CD4-positive, alpha-beta T cell treated with Interleukin-15 for 1 hour (primary cell): ENCODE data around the gene MYH16.
"Not testable (repeated sequence)": the region's sequence is repeated elsewhere in the genome, so short reads cannot be mapped to it uniquely, and the experiment has no call there.

Experiments used
- DNase-seq: peaks from one replicate; pipeline ENCODE4 v3.0.0-alpha.2; 2020

MYH16 gene

DNA sequence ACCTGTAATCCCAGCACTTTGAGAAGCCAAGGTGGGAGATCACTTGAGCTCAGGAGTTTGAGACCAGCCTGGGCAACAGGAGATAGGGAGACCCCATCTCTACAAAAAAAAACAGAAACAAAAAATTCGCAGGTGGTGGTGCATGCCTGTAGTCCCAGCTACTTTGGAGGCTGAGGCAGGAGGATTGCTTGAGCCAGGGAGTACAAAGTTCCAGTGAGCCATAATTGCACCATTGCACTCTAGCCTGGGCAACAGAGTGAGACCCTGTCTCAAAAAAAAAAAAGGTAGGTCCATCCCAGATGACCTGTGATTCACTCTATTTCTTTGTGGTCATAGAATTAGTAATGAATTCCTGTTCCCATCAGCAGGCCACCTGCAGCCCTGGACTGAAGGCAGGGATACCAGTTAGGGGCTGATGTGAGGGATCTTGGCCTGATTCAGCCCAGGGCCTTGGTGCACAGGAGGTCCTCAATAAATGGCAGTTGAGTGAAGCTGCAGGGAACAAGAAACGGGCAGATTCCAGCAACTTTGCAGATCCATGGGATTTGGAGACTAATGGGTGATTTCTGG, at the start of gene MYH16:
TSS of gene MYH16 (plus strand) at position 364 of the 570 bp plus-strand sequence.
- no peak for DNase-seq

DNA sequence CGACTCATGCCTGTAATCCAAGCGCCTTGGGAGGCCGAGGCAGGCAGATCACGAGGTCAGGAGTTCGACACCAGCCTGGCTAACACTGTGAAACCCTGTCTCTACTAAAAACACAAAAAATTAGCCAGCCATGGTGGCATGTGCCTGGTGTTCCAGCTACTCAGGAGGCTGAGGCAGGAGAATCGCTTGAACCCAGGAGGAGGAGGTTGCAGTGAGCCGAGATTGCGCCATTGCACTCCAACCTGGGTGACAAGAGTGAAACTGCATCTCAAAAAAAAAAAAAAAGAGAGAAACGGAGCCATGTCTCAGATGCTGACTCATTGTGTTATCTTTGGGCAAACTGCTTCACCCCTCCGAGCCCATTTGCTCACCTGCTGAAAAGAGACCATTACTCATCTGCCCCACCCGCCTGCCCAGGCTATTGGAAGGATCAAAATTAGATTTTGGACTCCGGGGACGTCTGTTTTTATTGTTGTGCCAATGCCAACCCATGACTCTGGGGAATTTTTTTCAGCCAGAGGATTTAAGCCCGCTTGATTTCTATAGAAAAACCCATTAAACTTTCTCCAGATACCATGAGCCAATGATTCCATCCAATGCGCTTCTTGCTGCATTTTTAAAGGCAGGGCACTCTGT, 48.3 kb upstream of the MYH16 start:
- DNase-seq: not testable (repeated sequence)

DNA sequence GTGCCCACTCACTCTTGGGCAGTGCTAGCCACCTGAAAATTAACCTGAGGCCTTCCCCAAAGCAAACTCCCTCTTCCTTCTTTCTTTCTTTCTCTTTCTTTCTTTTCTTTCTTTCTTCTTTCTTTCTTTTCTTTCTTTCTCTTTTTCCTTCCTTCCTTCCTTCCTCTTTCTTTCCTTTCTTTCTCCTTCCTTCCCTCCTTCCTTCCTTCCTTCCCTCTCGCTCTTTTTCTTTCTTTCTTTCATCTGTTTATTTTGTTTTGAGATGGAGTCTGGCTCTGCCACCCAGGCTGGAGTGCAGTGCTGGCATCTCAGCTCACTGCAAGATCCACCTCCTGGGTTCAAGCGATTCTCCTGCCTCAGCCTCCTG, 47.8 kb upstream of the MYH16 start:
- no peak for DNase-seq

DNA sequence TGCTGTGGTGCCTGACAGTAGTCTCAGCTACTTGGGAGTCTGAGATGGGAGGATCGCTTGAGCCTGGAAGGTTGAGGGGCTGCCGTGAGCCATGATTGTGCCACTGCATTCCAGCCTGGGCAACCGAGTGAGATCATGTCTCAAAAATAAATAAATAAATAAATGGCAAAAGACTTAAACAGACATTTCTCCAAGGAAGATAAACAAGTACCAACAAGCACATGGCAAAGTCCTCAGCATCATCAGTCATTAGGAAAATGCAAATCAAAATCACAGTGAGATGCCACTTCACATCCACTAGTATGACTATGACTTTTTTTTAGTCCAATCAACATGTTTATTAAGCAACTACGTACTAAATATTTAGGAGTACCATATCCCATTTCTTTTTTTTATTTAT, 43.4 kb upstream of the MYH16 start:
- DNase-seq: no peak

DNA sequence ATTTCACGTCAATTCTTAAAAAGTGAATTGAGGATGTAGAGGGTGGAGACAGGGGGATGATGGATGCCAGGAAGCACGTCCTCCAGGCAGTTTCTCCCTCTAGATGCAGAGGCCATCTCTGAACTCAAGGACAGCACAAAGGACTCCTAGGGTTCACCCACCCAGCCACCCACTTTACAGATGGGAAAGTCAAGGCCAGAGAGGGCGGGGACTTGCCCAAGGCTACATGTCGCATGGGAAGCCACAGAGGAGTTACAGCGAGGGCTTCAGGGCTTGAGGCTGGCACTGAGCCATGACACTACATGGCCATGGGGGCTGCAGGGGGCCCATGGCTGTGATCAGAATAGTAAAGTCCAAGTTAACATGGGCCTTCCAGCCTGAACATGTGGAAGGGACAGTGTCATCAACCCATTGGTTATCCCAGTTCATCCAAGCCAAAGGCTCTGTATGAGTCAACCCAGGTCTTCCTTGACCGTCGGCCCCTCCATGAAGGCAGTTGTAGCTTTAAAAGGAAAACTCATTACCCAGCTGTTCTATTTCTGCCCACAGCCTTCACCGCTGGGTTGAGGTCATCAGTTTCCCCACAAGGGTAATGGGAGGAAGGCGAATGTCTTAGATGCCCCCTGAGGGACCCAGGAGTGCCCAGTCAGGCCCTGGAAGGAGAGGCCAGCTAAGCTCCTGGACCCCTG, 40.4 kb upstream of the MYH16 start:
- DNase-seq: no peak

DNA sequence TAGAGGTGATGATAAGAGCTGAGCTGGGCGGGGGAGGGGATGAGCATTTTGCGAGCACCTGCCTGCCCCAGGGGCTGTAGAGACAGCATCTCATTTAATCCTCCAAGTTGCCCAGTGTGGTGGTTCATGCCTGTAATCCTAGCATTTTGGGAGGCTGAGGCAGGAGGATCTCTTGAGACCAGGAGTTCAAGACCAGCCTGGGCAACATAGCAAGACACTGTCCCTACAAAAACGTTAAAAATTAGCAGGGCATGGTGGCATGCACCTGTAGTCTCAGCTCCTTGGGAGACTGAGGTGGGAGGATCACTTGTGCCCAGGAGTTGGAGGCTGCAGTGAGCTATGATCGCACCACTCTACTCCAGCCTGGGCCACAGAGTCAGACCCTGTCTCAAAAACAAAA, 39.7 kb upstream of the MYH16 start:
- not testable (repeated sequence) for DNase-seq

DNA sequence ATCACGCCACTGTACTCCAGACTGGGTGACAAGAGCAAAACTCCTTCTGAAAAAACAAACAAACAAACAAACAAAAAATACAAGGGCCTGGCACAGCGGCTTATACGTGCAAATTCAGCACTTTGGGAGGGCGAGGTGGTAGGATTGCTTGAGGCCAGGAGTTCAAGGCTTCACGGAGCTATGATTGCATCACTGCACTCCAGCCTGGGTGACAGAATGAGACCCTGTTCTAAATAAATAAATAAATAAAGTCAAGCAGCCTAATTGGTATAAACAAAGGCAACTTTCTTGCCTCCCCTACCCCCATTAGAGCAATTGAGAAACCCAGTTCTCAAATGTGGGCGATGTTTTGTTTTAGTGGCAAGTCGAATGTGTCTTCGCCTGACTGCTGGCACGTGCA, 38.5 kb upstream of the MYH16 start:
- no peak for DNase-seq

DNA sequence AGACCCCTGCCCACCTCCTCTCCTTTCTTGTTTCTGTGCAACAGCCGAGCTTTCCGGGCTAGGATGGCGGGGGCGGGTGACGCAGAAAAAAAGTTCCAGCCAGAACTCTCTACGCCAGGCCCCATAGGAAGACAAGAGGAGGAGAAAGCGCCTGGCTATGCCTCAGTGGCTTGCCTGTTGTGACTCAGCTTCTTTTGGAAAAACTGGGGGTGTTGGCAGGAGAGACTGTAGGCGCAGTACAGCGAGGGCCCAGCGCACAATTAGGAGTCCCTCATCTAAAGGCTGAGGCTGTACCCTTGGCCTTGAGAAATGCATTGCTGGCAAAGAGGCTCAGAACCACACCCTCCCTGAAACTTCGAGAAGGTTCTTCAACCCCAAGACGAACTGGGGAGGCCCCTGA, 36.7 kb upstream of the MYH16 start:
- no peak for DNase-seq

DNA sequence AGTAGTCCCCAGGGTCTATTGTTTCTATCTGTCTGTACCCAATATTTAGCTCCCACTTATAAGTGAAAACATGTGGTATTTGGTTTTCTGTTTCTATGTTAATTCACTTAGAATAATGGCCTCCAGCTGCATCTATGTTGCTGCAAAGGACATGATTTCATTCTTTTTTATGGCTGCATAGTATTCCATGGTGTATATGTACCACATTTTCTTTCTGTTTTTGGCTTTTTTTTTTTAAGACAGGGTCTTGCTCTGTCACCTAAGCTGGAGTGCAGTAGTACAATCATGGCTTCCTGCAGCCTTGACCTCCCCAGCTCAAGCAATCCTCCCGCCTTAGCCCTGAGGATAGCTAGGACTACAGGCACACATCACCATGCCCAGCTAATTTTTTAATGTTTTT, 34.8 kb upstream of the MYH16 start:
- DNase-seq: not testable (repeated sequence)

DNA sequence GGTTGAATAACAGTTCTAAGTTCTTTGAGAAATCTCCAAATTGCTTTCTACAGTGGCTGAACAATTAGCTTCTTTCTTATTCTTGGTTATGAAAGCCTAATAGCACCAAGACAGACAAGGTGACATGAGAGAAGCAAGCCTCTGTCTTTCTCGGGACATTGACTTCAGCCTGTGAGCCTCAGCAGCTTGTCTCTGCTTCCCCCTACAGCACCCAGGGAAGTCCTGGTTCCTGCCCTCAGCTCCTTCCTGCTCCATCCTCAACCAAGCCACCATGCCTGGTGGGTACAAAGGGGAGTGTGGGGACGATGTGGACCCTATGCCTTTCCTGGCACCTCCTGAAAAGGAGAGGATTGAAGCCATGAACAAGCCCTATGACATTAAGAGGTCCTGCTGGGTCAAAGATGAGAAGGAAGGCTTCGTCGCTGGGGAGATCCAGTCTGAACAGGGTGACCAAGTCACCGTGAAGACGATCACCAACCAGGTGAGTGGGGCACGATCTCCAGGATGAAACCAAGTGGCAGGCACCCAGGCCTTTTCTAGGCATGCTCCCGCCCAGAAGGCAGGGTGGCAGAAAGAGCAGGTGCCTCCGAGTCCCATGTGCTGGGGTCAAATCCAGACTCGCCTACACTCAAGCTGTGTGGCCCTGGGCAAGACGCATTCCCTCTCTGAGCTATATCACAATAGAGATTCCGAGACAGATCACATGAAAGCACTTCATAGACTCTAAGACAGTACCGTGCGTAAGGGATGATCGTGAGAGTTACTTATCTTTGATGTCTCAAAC, 33.9 kb upstream of the MYH16 start:
- DNase-seq: no peak

DNA sequence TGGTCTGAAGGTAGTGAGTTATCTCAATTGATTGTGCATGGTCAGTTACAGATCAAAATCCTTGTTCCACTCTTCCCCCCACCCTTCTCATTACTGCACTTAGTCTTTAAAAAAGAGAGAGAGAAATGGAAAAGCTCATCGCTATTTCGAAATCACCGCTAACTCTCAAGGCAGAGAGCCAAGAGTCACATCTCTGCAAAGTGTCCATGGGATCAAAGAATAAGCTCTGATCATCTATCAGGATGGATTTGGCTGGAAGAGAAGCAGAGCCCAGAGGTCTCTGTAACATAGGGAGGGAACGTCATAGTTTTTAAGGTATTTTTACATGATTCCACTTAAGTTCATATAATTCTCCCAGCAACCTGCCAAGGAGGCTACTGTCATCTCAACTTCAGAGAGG, 30.0 kb upstream of the MYH16 start:
- DNase-seq: no peak

DNA sequence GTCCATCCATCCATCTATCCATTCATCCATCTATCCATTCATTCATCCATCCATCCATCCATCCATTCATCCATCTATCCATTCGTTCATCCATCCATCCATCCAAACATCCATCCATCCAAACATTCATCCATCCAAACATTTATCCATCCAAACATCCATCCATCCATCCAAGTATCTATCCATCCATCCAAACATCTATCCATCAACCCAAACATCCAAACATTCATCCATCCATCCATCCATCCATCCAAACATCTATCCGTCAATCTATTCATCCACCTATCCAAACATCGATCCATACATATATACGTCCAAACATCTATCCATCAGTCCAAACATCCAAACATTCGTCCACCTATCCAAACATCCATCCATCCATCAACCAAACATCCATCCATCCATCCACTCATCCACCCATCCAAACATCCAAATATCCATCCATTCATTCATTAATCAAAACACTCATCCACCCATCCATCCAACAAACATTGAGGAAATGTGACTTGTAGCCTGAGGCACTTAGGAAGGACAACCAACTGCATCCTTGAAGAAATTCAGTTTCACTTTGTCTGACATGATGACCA, 28.8 kb upstream of the MYH16 start:
- DNase-seq: no peak

DNA sequence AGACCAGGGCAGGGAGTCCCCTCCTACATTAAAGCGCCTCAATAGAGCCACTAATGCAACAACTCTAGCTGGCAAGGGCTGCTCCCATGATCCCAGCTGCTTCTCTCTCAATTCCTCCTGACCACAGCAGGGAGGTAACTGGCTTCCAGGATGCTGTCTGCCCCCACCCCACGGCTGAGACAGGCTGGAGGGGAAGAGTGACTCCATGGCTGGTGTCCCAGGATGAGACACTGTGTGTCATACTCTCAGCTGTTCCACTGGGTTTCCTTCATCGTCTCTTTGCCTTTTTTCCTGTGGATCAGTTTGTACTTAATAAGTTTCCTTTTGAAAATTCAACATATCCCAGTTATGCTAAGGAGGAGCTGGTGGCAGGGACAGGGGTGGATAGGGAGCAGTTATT, 27.7 kb upstream of the MYH16 start:
- DNase-seq: no peak

DNA sequence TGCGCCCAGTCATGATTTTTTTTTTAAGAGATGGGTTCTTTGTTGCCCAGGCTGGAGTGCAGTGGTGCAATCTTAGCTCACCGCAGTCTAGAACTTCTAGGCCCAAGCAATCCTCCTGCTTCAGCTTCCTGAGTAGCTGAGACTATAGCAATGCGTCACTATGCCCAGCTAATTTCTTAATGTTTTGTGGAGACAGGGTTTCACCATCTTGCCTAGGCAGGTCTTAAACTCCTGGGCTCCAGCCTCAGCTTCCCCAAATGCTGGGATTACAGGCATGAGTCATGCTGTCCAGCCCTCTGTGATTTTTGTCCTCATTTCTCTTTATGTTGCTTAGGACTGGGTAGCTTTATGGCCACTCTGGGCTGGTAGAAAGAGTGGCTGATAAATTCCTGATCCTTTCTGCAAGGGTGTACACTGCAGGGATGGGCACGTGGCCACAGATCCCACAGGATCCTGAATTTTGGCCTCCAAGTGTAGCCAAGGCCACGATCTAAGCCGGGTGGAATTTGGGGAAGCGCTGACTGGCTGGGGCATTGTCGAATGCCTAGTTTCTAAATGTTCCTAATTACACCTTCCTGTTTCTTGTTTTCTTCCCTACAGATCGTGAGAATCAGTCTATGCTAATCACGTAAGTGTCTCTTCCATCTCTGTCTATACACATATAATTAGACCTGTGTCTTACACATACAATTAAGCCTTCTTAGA, 24.1 kb upstream of the MYH16 start:
- DNase-seq: peak; percentile 43

DNA sequence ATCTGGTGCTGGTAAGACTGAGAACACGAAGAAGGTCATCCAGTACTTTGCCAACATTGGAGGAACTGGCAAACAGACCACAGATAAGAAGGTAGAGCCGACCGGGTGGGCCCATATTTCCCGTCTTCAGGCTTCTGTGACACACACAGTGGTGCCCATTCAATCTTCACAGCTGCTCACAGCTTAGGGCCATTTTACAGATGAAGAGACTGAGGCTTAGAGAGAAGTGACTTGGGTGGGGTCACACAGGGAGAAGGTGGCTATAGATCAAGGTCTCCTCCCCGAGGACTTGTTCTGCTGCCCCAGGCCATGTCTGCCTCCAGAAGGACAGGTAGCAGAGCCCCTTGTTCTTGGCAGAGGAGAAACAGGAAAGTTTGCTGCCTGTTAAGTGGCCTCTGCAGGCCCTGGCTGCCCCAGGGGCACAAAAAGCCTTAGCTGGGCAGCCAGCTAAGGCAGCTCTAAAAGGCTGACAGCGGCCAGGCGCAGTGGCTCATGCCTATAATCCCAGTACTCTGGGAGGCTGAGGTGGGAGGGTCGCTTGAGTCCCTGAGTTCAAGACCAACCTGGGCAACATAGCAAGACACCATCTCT, 22.6 kb upstream of the MYH16 start:
- no peak for DNase-seq

DNA sequence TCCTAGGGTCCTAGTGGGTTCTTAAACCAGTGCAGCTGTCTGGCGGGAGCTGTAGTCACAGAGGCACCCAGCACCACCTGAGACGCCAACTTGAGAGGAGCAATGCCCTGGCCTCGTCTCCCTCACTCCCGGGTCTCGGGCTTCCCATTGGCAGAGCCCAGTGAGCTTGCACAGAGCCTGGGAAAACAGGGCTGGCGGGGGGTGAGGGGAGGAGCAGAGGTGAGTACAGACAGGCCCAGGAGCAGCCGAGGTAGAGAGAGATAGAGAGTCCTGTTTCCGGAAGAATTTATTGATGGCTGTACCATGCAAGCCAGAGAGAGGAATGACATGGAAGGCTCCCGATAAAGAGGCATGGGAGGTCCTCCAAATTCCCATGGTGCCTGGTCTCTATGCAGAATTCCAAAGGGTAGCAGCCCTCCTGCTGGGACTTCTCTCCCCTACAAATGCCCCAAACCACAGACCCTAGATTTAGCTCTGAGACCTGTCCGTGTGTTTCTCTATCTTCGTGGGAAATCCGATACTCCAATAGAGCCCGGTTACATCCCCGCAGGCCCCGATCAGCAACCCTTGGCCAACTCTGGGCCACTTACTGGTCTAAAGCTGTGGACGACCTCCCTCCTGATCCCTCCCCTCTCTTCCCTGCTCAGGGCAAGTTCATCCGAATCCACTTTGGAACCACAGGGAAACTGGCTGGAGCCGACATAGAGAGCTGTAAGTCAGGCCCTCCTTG, 20.3 kb upstream of the MYH16 start:
- DNase-seq: no peak

DNA sequence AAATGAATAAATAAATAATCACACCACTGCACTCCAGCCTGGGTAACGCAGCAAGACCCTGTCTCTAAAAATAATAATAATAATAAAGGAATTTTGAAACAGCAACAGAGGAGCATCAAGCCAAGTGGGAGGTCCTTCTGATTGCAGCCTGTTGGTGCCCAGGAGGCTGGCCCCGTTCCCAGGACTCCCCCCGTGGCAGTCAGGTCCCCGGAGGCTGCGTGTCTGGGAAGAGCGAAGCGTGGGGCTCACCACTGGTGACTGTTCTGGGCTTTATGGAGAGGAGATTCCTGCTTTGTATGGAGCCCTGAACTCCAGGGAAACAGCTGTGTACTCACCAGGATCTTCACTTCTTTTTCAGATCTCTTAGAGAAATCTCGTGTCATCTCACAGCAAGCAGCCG, 19.3 kb upstream of the MYH16 start:
- no peak for DNase-seq

DNA sequence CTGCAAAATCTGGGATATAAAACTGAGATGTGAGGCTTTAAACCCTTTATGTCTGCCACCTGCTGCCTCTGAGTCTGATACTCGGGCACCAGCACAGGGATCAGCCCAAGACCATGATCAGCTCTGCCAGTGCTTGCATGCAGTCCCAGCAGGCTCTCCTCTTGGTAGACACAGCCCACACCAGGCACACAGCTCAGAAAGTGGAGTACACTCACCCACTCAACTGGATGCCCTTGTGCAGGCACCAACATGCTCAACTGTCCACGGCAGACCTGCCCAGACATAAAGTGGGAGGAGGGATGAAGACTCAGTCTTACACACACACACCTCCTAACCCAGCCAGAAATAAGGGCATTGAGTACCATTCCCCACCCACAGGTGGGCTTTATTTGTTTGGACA, 18.2 kb upstream of the MYH16 start:
- DNase-seq: no peak

DNA sequence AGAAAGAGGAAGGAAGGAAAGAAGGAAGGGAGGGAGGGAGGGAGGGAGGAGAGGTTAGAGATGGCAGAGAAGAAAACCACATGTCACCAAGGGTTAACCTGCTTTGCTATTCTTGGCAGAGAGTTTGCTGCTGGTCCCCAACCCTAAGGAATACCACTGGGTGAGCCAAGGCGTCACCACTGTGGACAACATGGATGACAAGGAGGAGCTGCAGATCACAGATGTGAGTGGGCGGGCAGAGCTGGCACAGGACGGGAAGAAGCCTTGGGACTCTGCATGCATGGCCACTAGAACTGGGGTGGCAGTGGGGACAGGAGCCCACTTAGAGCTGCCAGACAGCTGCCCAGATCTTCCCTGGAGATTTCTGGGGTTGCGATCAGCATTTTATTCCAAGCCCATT, 17.2 kb upstream of the MYH16 start:
- DNase-seq: no peak

DNA sequence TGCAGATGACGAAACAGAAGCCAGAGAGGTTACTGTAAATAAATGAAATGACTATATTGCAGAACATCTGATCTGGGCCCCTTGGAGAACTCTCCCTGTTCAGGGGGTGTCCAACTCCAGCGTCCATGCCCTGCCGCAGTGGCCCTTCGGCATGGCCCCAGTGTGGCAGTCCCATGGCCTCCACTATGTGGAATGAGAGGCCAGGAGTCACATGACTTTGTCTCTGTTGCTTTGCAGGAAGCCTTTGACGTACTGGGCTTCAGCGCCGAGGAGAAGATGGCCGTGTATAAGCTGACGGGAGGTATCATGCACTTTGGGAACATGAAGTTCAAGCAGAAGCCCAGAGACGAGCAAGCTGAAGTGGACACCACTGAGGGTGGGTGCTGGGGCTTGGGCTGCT, 15.6 kb upstream of the MYH16 start:
- no peak for DNase-seq

DNA sequence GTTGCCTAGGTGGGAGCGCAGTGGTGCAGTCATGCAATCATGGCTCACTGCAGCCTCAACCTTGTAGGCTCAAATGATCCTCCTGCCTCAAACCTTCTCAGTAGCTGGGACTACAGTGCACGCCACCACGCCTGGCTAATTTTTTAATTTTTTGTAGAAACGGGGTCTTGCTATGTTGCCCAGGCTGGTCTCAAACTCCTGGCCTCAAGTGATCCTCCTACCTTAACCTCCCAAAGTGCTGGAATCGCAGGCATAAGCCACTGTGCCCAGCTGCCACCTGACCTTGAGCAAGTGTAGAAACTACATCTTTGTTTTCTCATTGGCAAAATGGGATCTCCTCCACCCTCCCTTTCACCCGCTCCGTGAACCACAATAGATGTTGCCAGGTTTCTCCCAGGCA, 15.0 kb upstream of the MYH16 start:
- no peak for DNase-seq

DNA sequence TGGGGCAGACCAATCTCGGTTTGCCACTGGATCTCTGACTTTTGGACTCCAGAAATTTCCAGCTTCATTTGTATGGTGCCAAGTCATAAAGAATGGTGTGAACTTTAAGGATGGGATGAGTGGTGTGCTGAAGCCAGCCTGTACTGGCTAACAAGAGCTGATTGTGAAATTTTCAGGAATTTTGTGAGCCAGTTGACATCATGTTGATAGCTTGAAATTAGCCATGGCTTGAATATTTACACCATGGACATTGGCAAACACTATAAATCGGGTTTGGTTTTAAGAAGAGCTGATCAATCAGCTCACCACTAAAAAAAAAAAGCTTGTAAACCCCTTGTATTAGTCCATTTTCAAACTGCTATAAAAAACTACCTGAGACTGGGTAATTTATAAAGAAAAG, 14.1 kb upstream of the MYH16 start:
- no peak for DNase-seq
